ENCODE measurements around the gene GRM1. TPM values are rescaled to one million over a fixed set of nuclear protein-coding genes. Genes with fewer than 3 reads are reported as not detected.

The GRM1 gene
- polyA plus RNA-seq, 1 experiment: 0.01 TPM

DNA sequence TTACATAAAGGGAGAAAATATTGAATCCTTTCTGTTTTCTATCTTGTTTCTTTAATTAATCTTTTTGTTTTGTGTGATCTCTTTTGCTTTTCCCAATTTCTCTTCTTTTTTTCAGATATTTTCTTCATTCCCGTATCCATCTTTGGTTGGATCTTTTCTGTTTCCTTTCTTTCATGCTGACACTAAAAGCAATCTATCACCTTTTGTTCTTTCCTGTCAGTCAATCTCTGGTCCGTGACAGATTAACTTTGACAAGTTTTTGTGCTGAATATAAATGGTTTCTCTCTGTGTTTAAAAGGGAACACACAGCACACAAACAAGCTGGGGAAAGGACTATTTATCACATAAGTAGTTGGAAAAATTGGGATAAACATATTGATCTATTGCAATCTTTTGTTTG, 162.8 kb downstream of the GRM1 start:
- Histone ChIP-seq H3K27me3 (ENCODE audit: control insufficient read depth, insufficient read depth, low read length) (no peaks in the 10 kb centered on the region), H3K27ac (ENCODE audit: low read depth, low read length) (no peak overlapping the region), H3K4me3 (ENCODE audit: low read depth, low read length) (no peak overlapping the region), H3K9me3 (ENCODE audit: control insufficient read depth, insufficient read depth, low read length) (no peaks in the 10 kb centered on the region)
- TF ChIP-seq, protein P1, sequence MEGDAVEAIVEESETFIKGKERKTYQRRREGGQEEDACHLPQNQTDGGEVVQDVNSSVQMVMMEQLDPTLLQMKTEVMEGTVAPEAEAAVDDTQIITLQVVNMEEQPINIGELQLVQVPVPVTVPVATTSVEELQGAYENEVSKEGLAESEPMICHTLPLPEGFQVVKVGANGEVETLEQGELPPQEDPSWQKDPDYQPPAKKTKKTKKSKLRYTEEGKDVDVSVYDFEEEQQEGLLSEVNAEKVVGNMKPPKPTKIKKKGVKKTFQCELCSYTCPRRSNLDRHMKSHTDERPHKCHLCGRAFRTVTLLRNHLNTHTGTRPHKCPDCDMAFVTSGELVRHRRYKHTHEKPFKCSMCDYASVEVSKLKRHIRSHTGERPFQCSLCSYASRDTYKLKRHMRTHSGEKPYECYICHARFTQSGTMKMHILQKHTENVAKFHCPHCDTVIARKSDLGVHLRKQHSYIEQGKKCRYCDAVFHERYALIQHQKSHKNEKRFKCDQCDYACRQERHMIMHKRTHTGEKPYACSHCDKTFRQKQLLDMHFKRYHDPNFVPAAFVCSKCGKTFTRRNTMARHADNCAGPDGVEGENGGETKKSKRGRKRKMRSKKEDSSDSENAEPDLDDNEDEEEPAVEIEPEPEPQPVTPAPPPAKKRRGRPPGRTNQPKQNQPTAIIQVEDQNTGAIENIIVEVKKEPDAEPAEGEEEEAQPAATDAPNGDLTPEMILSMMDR (IDR thresholded peaks at IDR 0.05; ENCODE audit: low read depth, low read length): no peak
- DNase-seq (ENCODE audit: low read depth, low spot score): no peak
- CTCF ChIA-PET: no interaction called here
- POLR2A ChIA-PET: interaction anchor here (0.6 kb wide), 1 partner anchor 459 kb away, joined by 4 read pairs; no protein-coding TSS in a partner anchor

DNA sequence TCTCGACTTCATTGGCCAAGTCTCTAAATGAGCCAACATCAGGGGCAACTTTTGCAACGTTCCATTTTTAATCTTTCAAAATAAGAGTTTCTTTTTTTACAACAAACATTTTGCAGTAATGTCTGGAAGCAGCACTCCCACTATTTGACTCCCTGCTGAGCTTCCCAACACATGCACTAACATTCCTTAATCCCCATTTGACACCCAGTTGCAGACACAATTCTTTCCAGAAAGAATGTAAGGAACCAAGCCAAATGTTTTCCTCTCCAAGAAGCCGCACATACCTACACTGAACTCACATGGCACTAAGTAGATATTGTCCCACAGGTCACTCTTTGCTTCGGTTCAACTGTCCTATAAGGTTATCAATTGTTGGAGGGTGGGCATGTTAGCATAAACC, 165.6 kb downstream of the GRM1 start:
- ChIA-PET CTCF (no interaction called here), POLR2A (no interaction called here)
- Histone ChIP-seq H3K4me3 (ENCODE audit: low read depth, low read length) (no peak overlapping the region), H3K9me3 (ENCODE audit: control insufficient read depth, insufficient read depth, low read length) (no peaks in the 10 kb centered on the region), H3K27me3 (ENCODE audit: control insufficient read depth, insufficient read depth, low read length) (no peaks in the 10 kb centered on the region), H3K27ac (ENCODE audit: low read depth, low read length) (no peak overlapping the region)
- DNase-seq (ENCODE audit: low read depth, low spot score): no peak
- TF ChIP-seq, protein P1 (IDR thresholded peaks at IDR 0.05; ENCODE audit: low read depth, low read length): no peak

DNA sequence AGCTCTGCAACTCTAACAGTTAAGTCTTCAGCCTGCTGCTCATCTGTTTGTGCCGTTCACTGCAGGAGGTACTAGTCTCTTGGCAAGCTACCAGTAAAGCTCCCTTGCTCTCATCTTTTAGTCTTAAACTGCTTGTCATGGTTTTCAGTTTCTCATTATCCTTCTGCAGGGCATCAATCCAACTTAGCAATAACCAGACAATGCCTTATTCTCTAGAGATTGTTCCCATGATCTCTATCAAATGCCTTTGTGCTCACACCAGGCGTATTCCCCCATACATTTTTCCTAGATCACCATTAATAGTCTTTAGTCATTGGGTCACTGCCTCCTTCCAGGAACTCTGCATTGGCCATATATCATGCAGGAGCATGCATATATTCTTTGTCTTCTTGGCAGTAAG, 171.3 kb downstream of the GRM1 start:
- Histone ChIP-seq H3K27ac (ENCODE audit: low read depth, low read length) (no peak overlapping the region), H3K27me3 (ENCODE audit: control insufficient read depth, insufficient read depth, low read length) (no peaks in the 10 kb centered on the region), H3K4me3 (ENCODE audit: low read depth, low read length) (no peak overlapping the region), H3K9me3 (ENCODE audit: control insufficient read depth, insufficient read depth, low read length) (no peaks in the 10 kb centered on the region)
- TF ChIP-seq, protein P1 (IDR thresholded peaks at IDR 0.05; ENCODE audit: low read depth, low read length): no peak
- DNase-seq (ENCODE audit: low read depth, low spot score): no peak
- ChIA-PET POLR2A (no interaction called here), CTCF (no interaction called here)

DNA sequence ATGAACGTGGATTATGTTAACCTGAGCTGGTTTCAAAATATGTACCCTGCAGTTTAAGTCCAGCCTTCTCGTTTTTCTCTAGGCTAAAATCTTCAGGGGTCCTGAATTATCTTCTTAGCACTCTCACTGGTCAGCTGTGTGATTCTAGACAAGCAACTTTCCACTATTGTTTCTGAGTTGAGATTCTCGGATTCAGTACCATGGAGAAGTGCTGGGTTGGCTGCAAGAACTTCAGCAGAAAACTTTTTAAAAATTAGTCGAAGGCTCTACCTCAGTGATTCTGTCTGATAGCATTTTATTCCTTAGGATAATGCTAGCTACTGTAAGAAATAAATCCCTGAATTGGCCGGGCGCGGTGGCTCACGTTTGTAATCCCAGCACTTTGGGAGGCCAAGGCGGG, 173.7 kb downstream of the GRM1 start:
- no peak for DNase-seq (ENCODE audit: low read depth, low spot score)
- Histone ChIP-seq H3K27ac (ENCODE audit: low read depth, low read length) (no peak overlapping the region), H3K27me3 (ENCODE audit: control insufficient read depth, insufficient read depth, low read length) (no peaks in the 10 kb centered on the region), H3K9me3 (ENCODE audit: control insufficient read depth, insufficient read depth, low read length) (no peaks in the 10 kb centered on the region), H3K4me3 (ENCODE audit: low read depth, low read length) (no peak overlapping the region)
- TF ChIP-seq, protein P1 (IDR thresholded peaks at IDR 0.05; ENCODE audit: low read depth, low read length): no peak
- POLR2A ChIA-PET: no interaction called here
- CTCF ChIA-PET: no interaction called here

DNA sequence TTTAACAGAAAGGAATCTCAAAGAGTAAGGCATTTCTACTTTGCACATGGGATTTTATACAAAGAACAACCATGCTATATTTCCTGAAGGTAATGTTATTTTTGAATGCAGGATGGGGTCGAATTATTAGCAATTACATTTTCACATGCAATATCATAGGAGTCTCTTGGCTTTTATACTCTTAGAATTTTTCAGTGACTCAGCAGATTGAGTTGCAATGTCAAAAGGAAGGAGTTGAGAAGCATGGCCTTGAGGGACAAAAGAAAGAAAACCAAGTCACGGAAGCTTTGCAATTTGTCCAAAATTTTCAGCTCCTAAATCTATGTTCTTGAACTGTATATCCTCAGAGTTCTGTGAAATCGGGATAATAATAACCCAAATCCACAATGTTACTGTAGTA, 181.1 kb downstream of the GRM1 start:
- POLR2A ChIA-PET: no interaction called here
- H3K27ac ChIP-seq (ENCODE audit: low read depth, low read length): no peak overlapping the region

More for the DNA sequence above, 181.1 kb downstream of the GRM1 start:
- no peak for DNase-seq (ENCODE audit: low read depth, low spot score)
- H3K4me3 ChIP-seq (ENCODE audit: low read depth, low read length): no peak overlapping the region
- CTCF ChIA-PET: no interaction called here
- TF ChIP-seq, protein P1 (IDR thresholded peaks at IDR 0.05; ENCODE audit: low read depth, low read length): no peak
- no peaks in the 10 kb centered on the region for H3K27me3 ChIP-seq (ENCODE audit: control insufficient read depth, insufficient read depth, low read length)
- no peaks in the 10 kb centered on the region for H3K9me3 ChIP-seq (ENCODE audit: control insufficient read depth, insufficient read depth, low read length)
